Panc1 (cell line): Measurements from ENCODE around the gene U2SURP.

ENCODE experiments used
- POLR2AphosphoS5 ChIP-seq: IDR thresholded peaks from 2 replicates; pipeline ENCODE4 v1.6.1; 2012; ENCODE audit warnings: mild to moderate bottlenecking, low read depth, low read length, moderate library complexity
- SIN3A ChIP-seq: IDR thresholded peaks from 2 replicates; pipeline ENCODE4 v1.6.1; 2012; ENCODE audit warnings: low read depth, mild to moderate bottlenecking, low read length, moderate library complexity, borderline replicate concordance; ENCODE audit not compliant: insufficient read depth
- TCF7L2 ChIP-seq: IDR thresholded peaks from 2 replicates; pipeline ENCODE4 v1.6.1; 2011; ENCODE audit warnings: mild to moderate bottlenecking, low read depth, low read length, inconsistent platforms
- TF ChIP-seq, protein P1 (sequence below): fragments of 450-650 bp; IDR thresholded peaks from 2 replicates; pipeline ENCODE4 v1.5.1; 2017; ENCODE audit warnings: mild to moderate bottlenecking
- TF ChIP-seq, protein P2 (sequence below), 2 experiments: IDR thresholded peaks; 2 replicates each; pipeline ENCODE4 v1.6.1; 2011 to 2012; ENCODE audit warnings: low read depth in 2 of 2, control low read depth in 1 of 2, low read length in 1 of 2, mild to moderate bottlenecking in 1 of 2, moderate library complexity in 1 of 2; ENCODE audit not compliant: insufficient read depth in 1 of 2

DNA sequence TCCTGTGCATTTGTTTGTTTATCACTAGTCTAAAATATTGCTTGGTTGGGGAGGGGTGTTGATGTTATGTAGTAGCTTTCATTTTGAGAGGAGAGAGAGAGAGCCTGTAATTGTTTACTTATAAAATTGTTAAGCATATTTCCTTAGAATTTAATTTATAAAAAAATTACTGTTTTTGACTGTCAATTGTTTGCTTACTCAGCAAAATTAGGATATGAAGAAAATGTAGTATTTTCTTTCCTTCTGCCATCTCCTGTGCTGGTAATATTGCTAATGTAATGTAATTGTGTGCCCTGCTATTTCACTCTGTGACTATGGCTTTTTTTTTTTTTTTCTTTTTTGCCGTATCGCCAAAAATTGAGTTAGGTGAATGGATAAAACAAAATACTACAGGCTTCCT is 3.5 kb downstream of the U2SURP start:
- TF ChIP-seq, protein P1, sequence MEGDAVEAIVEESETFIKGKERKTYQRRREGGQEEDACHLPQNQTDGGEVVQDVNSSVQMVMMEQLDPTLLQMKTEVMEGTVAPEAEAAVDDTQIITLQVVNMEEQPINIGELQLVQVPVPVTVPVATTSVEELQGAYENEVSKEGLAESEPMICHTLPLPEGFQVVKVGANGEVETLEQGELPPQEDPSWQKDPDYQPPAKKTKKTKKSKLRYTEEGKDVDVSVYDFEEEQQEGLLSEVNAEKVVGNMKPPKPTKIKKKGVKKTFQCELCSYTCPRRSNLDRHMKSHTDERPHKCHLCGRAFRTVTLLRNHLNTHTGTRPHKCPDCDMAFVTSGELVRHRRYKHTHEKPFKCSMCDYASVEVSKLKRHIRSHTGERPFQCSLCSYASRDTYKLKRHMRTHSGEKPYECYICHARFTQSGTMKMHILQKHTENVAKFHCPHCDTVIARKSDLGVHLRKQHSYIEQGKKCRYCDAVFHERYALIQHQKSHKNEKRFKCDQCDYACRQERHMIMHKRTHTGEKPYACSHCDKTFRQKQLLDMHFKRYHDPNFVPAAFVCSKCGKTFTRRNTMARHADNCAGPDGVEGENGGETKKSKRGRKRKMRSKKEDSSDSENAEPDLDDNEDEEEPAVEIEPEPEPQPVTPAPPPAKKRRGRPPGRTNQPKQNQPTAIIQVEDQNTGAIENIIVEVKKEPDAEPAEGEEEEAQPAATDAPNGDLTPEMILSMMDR: no peak
- TF ChIP-seq POLR2AphosphoS5 (no peak), TCF7L2 (no peak), SIN3A (no peak)
- TF ChIP-seq, protein P2, sequence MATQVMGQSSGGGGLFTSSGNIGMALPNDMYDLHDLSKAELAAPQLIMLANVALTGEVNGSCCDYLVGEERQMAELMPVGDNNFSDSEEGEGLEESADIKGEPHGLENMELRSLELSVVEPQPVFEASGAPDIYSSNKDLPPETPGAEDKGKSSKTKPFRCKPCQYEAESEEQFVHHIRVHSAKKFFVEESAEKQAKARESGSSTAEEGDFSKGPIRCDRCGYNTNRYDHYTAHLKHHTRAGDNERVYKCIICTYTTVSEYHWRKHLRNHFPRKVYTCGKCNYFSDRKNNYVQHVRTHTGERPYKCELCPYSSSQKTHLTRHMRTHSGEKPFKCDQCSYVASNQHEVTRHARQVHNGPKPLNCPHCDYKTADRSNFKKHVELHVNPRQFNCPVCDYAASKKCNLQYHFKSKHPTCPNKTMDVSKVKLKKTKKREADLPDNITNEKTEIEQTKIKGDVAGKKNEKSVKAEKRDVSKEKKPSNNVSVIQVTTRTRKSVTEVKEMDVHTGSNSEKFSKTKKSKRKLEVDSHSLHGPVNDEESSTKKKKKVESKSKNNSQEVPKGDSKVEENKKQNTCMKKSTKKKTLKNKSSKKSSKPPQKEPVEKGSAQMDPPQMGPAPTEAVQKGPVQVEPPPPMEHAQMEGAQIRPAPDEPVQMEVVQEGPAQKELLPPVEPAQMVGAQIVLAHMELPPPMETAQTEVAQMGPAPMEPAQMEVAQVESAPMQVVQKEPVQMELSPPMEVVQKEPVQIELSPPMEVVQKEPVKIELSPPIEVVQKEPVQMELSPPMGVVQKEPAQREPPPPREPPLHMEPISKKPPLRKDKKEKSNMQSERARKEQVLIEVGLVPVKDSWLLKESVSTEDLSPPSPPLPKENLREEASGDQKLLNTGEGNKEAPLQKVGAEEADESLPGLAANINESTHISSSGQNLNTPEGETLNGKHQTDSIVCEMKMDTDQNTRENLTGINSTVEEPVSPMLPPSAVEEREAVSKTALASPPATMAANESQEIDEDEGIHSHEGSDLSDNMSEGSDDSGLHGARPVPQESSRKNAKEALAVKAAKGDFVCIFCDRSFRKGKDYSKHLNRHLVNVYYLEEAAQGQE (IDR thresholded peaks at IDR 0.05; ENCODE audit: insufficient read depth in 1 of 2, low read depth in 2 of 2, low read length in 1 of 2): no peak
